CD4-positive, alpha-beta T cell (primary cell): Measurements from ENCODE around the gene LRSAM1. TPM values are rescaled to one million over a fixed set of nuclear protein-coding genes. Genes with fewer than 3 reads are reported as not detected.

ENCODE experiments used
- ATAC-seq: fragments of 200-7000 bp; cut with Tn5 transposase; one replicate; pipeline ENCODE4 v1.10.0; 2022; ENCODE audit warnings: mild to moderate bottlenecking; ENCODE audit not compliant: poor library complexity
- CTCF ChIA-PET: fragments of 350-600 bp; sonication (Branson Sonifier 250); formaldehyde crosslinking; loops from one replicate; lab custom pipeline; 2021; ENCODE audit warnings: antibody characterized with exemption, inconsistent platforms; lab: Charles Lee
- POLR2A ChIA-PET: fragments of 350-600 bp; sonication (Branson Sonifier 250); formaldehyde crosslinking; loops from one replicate; lab custom pipeline; 2021; ENCODE audit warnings: antibody characterized with exemption, inconsistent platforms; lab: Charles Lee
- DNase-seq, 14 experiments: peaks; one replicate each; pipeline ENCODE4 v3.0.0-alpha.2; 2013 to 2020; ENCODE audit warnings: mixed read lengths in 2 of 14
- H3K27ac ChIP-seq, 2 donors: one replicate each; pipeline versions ENCODE4 v1.5.1 to v1.7.0; 2013; ENCODE audit warnings: low read length in 2 of 2, low read depth in 1 of 2, mild to moderate bottlenecking in 1 of 2
- H3K27me3 ChIP-seq, 2 experiments: 1 replicate in 1 of 2; 2 replicates in 1 of 2; pipeline versions ENCODE4 v1.6.1 to v1.7.0; 2013; ENCODE audit warnings: low read length in 2 of 2, control low read depth in 1 of 2, mild to moderate bottlenecking in 1 of 2, moderate library complexity in 1 of 2; ENCODE audit not compliant: insufficient read depth in 2 of 2, control insufficient read depth in 1 of 2
- H3K36me3 ChIP-seq: one replicate; pipeline ENCODE4 v1.6.1; 2013; ENCODE audit warnings: low read length, control low read depth; ENCODE audit not compliant: insufficient read depth
- H3K4me1 ChIP-seq: one replicate; pipeline ENCODE4 v1.6.1; 2013; ENCODE audit warnings: low read length, control low read depth; ENCODE audit not compliant: insufficient read depth
- H3K4me3 ChIP-seq: one replicate; pipeline ENCODE4 v1.5.1; 2013; ENCODE audit warnings: mild to moderate bottlenecking, low read length, moderate library complexity
- H3K9me3 ChIP-seq, 2 experiments: 1 replicate in 1 of 2; 2 replicates in 1 of 2; pipeline versions ENCODE4 v1.6.1 to v1.7.0; 2013; ENCODE audit warnings: low read length in 2 of 2, mild to moderate bottlenecking in 2 of 2, control low read depth in 1 of 2, moderate library complexity in 1 of 2; ENCODE audit not compliant: control insufficient read depth in 1 of 2, insufficient read depth in 1 of 2
- H3K27ac Mint-ChIP-seq: one replicate; pipeline ENCODE4 v1.8.0; 2020; ENCODE audit warnings: mixed read lengths
- H3K27me3 Mint-ChIP-seq: one replicate; pipeline ENCODE4 v1.8.0; 2021; ENCODE audit warnings: mixed read lengths
- H3K36me3 Mint-ChIP-seq: one replicate; pipeline ENCODE4 v1.8.0; 2021; ENCODE audit warnings: low read depth, mixed read lengths
- H3K4me1 Mint-ChIP-seq: one replicate; pipeline ENCODE4 v1.8.0; 2021; ENCODE audit warnings: low read depth, mixed read lengths
- H3K4me3 Mint-ChIP-seq: one replicate; pipeline ENCODE4 v1.8.0; 2020; ENCODE audit warnings: mild to moderate bottlenecking, mixed read lengths
- H3K9me3 Mint-ChIP-seq: one replicate; pipeline ENCODE4 v1.8.0; 2020; ENCODE audit warnings: mixed read lengths
- intact Hi-C, 2 experiments: fragments of 100-400 bp; cut with DNase I in 1 of 2; cut with micrococcal nuclease in 1 of 2; formaldehyde crosslinking; loops; one replicate each; pipeline versions ENCODE4 v1.15.1 to v1.9.0; 2023 to 2025; cut with DNase I, micrococcal nuclease
- total RNA-seq, 174 experiments: library from RNA in 2 of 174; stranded (reverse) in 2 of 174; gene quantifications; one replicate each; pipeline ENCODE4 v1.2.3 and lab custom pipeline; 2021 to 2026
- TF ChIP-seq, protein P1 (sequence below): fragments of 200-600 bp; IDR thresholded peaks from one replicate; pipeline ENCODE4 v1.8.0; 2022; ENCODE audit warnings: antibody characterized with exemption, mild to moderate bottlenecking

The LRSAM1 gene
- total RNA-seq, 2 experiments from 2014 or later: 11.4 to 16.0 TPM

DNA sequence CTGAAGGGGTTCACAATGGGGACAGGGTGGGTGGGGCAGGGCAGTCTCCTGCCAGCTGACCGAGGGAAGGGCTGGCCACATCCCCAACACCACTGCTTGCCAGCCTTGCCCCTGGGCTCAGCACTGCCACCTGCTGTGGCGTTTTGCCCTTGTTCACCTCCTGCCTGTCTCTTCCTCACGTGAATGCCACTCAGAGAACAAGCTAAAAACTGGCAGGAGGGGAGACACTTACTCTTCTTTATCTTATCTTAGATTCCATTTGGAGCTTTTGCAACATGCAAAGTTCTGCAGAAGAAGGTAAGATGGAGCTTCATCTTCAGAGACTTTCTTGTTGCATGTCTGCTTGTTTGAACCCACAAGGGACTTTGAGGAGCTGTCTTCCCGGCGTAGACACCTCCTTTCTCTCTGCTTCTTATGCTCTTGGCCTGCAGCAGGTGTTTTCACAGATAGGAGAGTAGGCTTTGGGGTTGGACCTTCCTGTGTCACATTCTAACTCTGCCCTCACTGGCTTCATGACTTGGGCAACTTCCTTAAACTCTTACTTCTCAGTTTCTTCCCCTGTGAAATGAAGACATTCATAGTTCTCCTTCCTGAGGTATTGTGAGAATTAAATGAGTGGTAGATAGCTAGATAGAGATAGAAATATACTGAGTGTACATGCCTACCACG lies 4.1 kb downstream of the LRSAM1 start:
- H3K4me3 ChIP-seq: no peak overlapping the region
- H3K4me3 Mint-ChIP-seq: no peak overlapping the region
- H3K27ac Mint-ChIP-seq: no peak overlapping the region
- no peaks in the 10 kb centered on the region for H3K9me3 Mint-ChIP-seq
- intact Hi-C loops: loop anchor here (1.0 to 10.0 kb wide), 5 partner anchors 143 to 511 kb away; no protein-coding TSS in a partner anchor
- H3K4me1 Mint-ChIP-seq: peaks cover 22% of the 10 kb centered on the region
- ATAC-seq (no peak), DNase-seq (peak in 7 of 14 experiments; percentile 9 to 50 (median 29))
- no peak overlapping the region for H3K27ac ChIP-seq
- peaks cover 18% of the 10 kb centered on the region for H3K4me1 ChIP-seq
- TF ChIP-seq, protein P1, sequence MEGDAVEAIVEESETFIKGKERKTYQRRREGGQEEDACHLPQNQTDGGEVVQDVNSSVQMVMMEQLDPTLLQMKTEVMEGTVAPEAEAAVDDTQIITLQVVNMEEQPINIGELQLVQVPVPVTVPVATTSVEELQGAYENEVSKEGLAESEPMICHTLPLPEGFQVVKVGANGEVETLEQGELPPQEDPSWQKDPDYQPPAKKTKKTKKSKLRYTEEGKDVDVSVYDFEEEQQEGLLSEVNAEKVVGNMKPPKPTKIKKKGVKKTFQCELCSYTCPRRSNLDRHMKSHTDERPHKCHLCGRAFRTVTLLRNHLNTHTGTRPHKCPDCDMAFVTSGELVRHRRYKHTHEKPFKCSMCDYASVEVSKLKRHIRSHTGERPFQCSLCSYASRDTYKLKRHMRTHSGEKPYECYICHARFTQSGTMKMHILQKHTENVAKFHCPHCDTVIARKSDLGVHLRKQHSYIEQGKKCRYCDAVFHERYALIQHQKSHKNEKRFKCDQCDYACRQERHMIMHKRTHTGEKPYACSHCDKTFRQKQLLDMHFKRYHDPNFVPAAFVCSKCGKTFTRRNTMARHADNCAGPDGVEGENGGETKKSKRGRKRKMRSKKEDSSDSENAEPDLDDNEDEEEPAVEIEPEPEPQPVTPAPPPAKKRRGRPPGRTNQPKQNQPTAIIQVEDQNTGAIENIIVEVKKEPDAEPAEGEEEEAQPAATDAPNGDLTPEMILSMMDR: peak; percentile 39
- no peaks in the 10 kb centered on the region for H3K9me3 ChIP-seq
- peaks cover 21% of the 10 kb centered on the region for H3K36me3 ChIP-seq
- no peaks in the 10 kb centered on the region for H3K27me3 ChIP-seq
- H3K27me3 Mint-ChIP-seq: no peaks in the 10 kb centered on the region
- CTCF ChIA-PET: interaction anchor here (1.0 kb wide), 1 partner anchor 62 kb away, joined by 3 read pairs; no protein-coding TSS in a partner anchor
- POLR2A ChIA-PET: interaction anchor here (0.6 to 1.3 kb wide), 2 partner anchors 32 to 89 kb away, joined by 3 to 6 read pairs; partner anchors contain the start of gene ZNF79
- peaks cover 37% of the 10 kb centered on the region for H3K36me3 Mint-ChIP-seq

DNA sequence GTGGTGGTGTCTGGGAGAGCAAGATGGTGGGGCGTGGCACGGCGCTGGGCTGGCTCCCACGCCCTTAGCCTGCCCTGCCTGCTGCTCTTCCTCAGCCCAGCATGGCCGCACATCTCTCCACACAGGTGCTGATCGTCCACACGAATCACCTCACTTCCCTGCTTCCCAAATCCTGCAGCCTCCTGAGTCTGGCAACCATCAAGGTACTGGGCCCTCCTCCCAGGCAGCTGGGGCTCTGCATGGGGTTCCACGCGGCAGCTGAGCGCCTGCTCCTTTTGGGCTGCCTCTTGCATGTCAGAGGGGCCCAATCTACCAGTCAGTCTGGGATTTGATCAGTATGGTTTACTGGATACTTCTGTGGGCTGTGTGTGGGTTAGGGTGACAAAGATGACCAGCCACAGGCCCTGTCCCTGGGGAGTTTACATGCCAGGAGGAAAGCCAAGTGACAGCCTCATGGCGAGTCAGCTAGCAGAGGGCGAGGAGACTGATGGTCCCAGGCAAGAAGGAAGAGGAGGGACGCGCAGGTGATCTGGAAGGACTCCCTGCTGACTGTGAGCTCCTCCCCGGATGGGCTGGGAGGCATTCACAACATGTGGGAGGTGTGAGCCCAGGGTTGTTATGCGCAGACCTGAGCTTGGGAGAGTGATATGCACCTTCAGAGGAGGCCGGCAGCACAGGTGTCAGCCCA lies 6.0 kb downstream of the LRSAM1 start:
- Mint-ChIP-seq H3K36me3 (peaks cover 27% of the 10 kb centered on the region), H3K4me1 (peaks cover 4% of the 10 kb centered on the region), H3K27me3 (no peaks in the 10 kb centered on the region), H3K9me3 (no peaks in the 10 kb centered on the region), H3K27ac (no peak overlapping the region), H3K4me3 (no peak overlapping the region)
- intact Hi-C loops: loop anchor here (5.0 to 10.0 kb wide), 3 partner anchors 145 to 513 kb away; no protein-coding TSS in a partner anchor
- Histone ChIP-seq H3K27ac (no peak overlapping the region), H3K36me3 (peaks cover 35% of the 10 kb centered on the region), H3K27me3 (no peaks in the 10 kb centered on the region), H3K4me3 (no peak overlapping the region), H3K9me3 (no peaks in the 10 kb centered on the region), H3K4me1 (peaks cover 4% of the 10 kb centered on the region)
- no peak for ATAC-seq
- TF ChIP-seq, protein P1: no peak
- ChIA-PET CTCF (no interaction called here), POLR2A (no interaction called here)
- DNase-seq: no peak

DNA sequence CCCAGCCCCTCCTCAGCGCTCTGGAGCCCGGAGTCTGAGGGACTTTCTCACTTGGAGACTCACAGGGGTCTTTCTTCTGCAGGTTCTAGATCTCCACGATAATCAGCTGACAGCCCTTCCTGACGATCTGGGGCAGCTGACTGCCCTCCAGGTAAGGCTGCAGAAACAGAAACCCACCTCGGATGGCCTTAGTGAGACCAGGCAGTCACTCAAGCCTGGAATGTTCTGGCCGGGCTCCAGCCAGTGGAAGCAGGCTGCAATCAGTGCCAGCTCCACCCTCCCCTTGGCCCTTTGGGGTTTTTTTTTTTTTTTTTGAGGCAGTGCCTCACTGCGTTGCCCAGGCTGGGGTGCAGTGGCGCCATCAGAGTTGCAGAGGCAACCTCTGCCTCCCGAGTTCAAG lies 7.6 kb downstream of the LRSAM1 start:
- Mint-ChIP-seq H3K4me1 (no peaks in the 10 kb centered on the region), H3K36me3 (peaks cover 38% of the 10 kb centered on the region), H3K27me3 (no peaks in the 10 kb centered on the region), H3K9me3 (no peaks in the 10 kb centered on the region), H3K4me3 (no peak overlapping the region), H3K27ac (no peak overlapping the region)
- TF ChIP-seq, protein P1: no peak
- POLR2A ChIA-PET: no interaction called here
- ATAC-seq: no peak
- H3K36me3 ChIP-seq: peaks cover 44% of the 10 kb centered on the region
- H3K9me3 ChIP-seq: no peaks in the 10 kb centered on the region
- CTCF ChIA-PET: no interaction called here
- H3K27me3 ChIP-seq: no peaks in the 10 kb centered on the region
- no peak overlapping the region for H3K27ac ChIP-seq
- H3K4me3 ChIP-seq: no peak overlapping the region
- H3K4me1 ChIP-seq: no peaks in the 10 kb centered on the region
- DNase-seq: no peak
- intact Hi-C loops: loop anchor here (5.0 to 10.0 kb wide), 3 partner anchors 147 to 514 kb away; no protein-coding TSS in a partner anchor
